GM23248 (cell line): ENCODE results near the gene TMCO4. TPM values are rescaled to one million over a fixed set of nuclear protein-coding genes. Genes with fewer than 3 reads are reported as not detected.

Source experiments
- DNase-seq: peaks from one replicate; pipeline ENCODE4 v3.0.0-alpha.2; 2015
- H2AFZ ChIP-seq: fragments of 200-600 bp; sonication (generic); 2 replicates; pipeline ENCODE4 v1.6.1; 2016; ENCODE audit warnings: antibody characterized with exemption
- H3F3A ChIP-seq: fragments of 200-600 bp; sonication (generic); 2 replicates; pipeline ENCODE4 v1.6.1; 2016; ENCODE audit warnings: mild to moderate bottlenecking, antibody characterized with exemption, mixed run types; ENCODE audit not compliant: insufficient read depth
- H3K27ac ChIP-seq: fragments of 200-600 bp; sonication (generic); 2 replicates; pipeline ENCODE4 v1.5.1; 2016; ENCODE audit warnings: mild to moderate bottlenecking
- H3K27me3 ChIP-seq: fragments of 200-600 bp; sonication (generic); replicated peaks from 2 replicates; pipeline ENCODE4 v1.6.1; 2016; ENCODE audit warnings: mild to moderate bottlenecking; ENCODE audit not compliant: insufficient read depth
- H3K36me3 ChIP-seq: fragments of 200-600 bp; sonication (generic); 2 replicates; pipeline ENCODE4 v1.6.1; 2016; ENCODE audit warnings: low read depth, mild to moderate bottlenecking
- H3K4me1 ChIP-seq: fragments of 200-600 bp; sonication (generic); 2 replicates; pipeline ENCODE4 v1.6.1; 2016; ENCODE audit warnings: mild to moderate bottlenecking; ENCODE audit not compliant: insufficient read depth
- H3K4me2 ChIP-seq: fragments of 200-600 bp; sonication (generic); one replicate; pipeline ENCODE4 v1.6.1; 2016; ENCODE audit warnings: mild to moderate bottlenecking; ENCODE audit not compliant: unreplicated experiment
- H3K4me3 ChIP-seq: fragments of 200-600 bp; sonication (generic); 2 replicates; pipeline ENCODE4 v1.5.1; 2016; ENCODE audit warnings: mild to moderate bottlenecking
- H3K79me2 ChIP-seq: fragments of 200-600 bp; sonication (generic); 2 replicates; pipeline ENCODE4 v1.6.1; 2016; ENCODE audit warnings: mild to moderate bottlenecking; ENCODE audit not compliant: insufficient read depth
- H3K9ac ChIP-seq: fragments of 200-600 bp; sonication (generic); 2 replicates; pipeline ENCODE4 v1.6.1; 2016; ENCODE audit warnings: mild to moderate bottlenecking
- H3K9me2 ChIP-seq: fragments of 200-600 bp; sonication (generic); 2 replicates; pipeline ENCODE4 v1.6.1; 2016; ENCODE audit warnings: mixed run types, mild to moderate bottlenecking, moderate library complexity; ENCODE audit not compliant: insufficient read depth
- H3K9me3 ChIP-seq: fragments of 200-600 bp; sonication (generic); one replicate; pipeline ENCODE4 v1.6.1; 2017; ENCODE audit warnings: low read depth
- H4K20me1 ChIP-seq: fragments of 200-600 bp; sonication (generic); 2 replicates; pipeline ENCODE4 v1.6.0; 2016; ENCODE audit not compliant: insufficient read depth
- EZH2 ChIP-seq: fragments of 200-600 bp; sonication (generic); IDR thresholded peaks from 2 replicates; pipeline ENCODE4 v1.6.1; 2018; ENCODE audit warnings: antibody characterized with exemption, mild to moderate bottlenecking; ENCODE audit not compliant: insufficient read depth, poor library complexity, severe bottlenecking
- EZH2phosphoT487 ChIP-seq: fragments of 200-600 bp; sonication (generic); IDR thresholded peaks from 2 replicates; pipeline ENCODE4 v1.6.1; 2018; ENCODE audit warnings: antibody characterized with exemption, moderate library complexity, mild to moderate bottlenecking, low read depth; ENCODE audit not compliant: insufficient read depth
- WGBS, 2 experiments: methylation state at CpG; one replicate each; pipeline ENCODE4 v1.1.6; 2015 to 2017; ENCODE audit warnings: low lambda C conversion rate in 2 of 2, low coverage in 1 of 2; ENCODE audit errors: missing lambda C conversion rate in 2 of 2; 5-methylcytosine and 5-hydroxymethylcytosine counted together
- in situ Hi-C: fragments of 300-500 bp; cut with MboI; formaldehyde crosslinking; loops from 2 replicates; pipeline ENCODE4 v1.15.0; 2020
- polyA plus RNA-seq: library from polyadenylated mRNA; unstranded; fragments of >200 nt; fragmentation: Nextera tagmentation; extraction: Ambion mirVana; gene quantifications from 2 replicates; pipeline ENCODE4 v1.2.1, GENCODE V29; 2016
- total RNA-seq: library from RNA; depleted of rRNA; stranded (reverse); fragments of >200 nt; shearing (Covaris generic); gene quantifications from 2 replicates; pipeline ENCODE4 v1.2.3, GENCODE V29; 2014

The TMCO4 gene
- total and polyA plus RNA-seq, 2 experiments from 2014 or later: 10.5 to 24.5 TPM

- H3K27ac ChIP-seq: peak overlapping the region; percentile 42
- H4K20me1 ChIP-seq: no peaks in the 10 kb centered on the region
- no peaks in the 10 kb centered on the region for H3K27me3 ChIP-seq
- H3K4me2 ChIP-seq: no peak overlapping the region
- in situ Hi-C loops: no loop called here
- H3K4me3 ChIP-seq: no peak overlapping the region
- peaks cover 14% of the 10 kb centered on the region for H3K4me1 ChIP-seq
- TF ChIP-seq EZH2phosphoT487 (no peak), EZH2 (no peak)
- no peak overlapping the region for H3K9ac ChIP-seq
- no peak for DNase-seq
- no peaks in the 10 kb centered on the region for H3F3A ChIP-seq
- H3K9me3 ChIP-seq: no peaks in the 10 kb centered on the region
- WGBS, 2 experiments: 95 to 100% methylated on average over 1 of the region's 1 CpG
- H3K36me3 ChIP-seq: no peaks in the 10 kb centered on the region
- no peaks in the 10 kb centered on the region for H3K9me2 ChIP-seq
- H2AFZ ChIP-seq: no peak overlapping the region
- H3K79me2 ChIP-seq: no peaks in the 10 kb centered on the region
Measured at GRCh38 chr1:19749685-19750084, 50.0 kb downstream of the TMCO4 start.

GRCh38 chr1:19747761-19748160 lies 52.0 kb downstream of the TMCO4 start:
- Histone ChIP-seq H3K79me2 (no peaks in the 10 kb centered on the region), H3K4me3 (no peak overlapping the region), H4K20me1 (no peaks in the 10 kb centered on the region), H2AFZ (no peak overlapping the region), H3K27ac (no peak overlapping the region), H3K9me3 (no peaks in the 10 kb centered on the region), H3F3A (no peaks in the 10 kb centered on the region), H3K4me2 (no peak overlapping the region), H3K9ac (no peak overlapping the region), H3K27me3 (no peaks in the 10 kb centered on the region), H3K4me1 (peaks cover 14% of the 10 kb centered on the region), H3K9me2 (no peaks in the 10 kb centered on the region), H3K36me3 (no peaks in the 10 kb centered on the region)
- in situ Hi-C loops: no loop called here
- WGBS, 2 experiments: 44 to 56% methylated on average over 1 of the region's 1 CpG
- no peak for DNase-seq
- TF ChIP-seq EZH2: no peak
- TF ChIP-seq EZH2phosphoT487: no peak

GRCh38 chr1:19744886-19745285 lies 54.8 kb downstream of the TMCO4 start:
- H3K4me2 ChIP-seq: no peak overlapping the region
- TF ChIP-seq EZH2 (no peak), EZH2phosphoT487 (no peak)
- H3K4me3 ChIP-seq: no peak overlapping the region
- H3K79me2 ChIP-seq: no peaks in the 10 kb centered on the region
- no peaks in the 10 kb centered on the region for H3K36me3 ChIP-seq
- H3K9ac ChIP-seq: no peak overlapping the region
- WGBS, 2 experiments: 100% methylated on average over 1 of the region's 1 CpG
- no peak overlapping the region for H2AFZ ChIP-seq
- no peaks in the 10 kb centered on the region for H4K20me1 ChIP-seq
- no peaks in the 10 kb centered on the region for H3K27me3 ChIP-seq
- H3K27ac ChIP-seq: no peak overlapping the region
- H3K4me1 ChIP-seq: no peaks in the 10 kb centered on the region
- H3F3A ChIP-seq: no peaks in the 10 kb centered on the region
- no peaks in the 10 kb centered on the region for H3K9me2 ChIP-seq
- DNase-seq: no peak
- in situ Hi-C loops: no loop called here
- H3K9me3 ChIP-seq: no peaks in the 10 kb centered on the region

- no peak overlapping the region for H3K4me3 ChIP-seq
- no peaks in the 10 kb centered on the region for H4K20me1 ChIP-seq
- in situ Hi-C loops: no loop called here
- no peak overlapping the region for H3K27ac ChIP-seq
- H3K9me3 ChIP-seq: no peaks in the 10 kb centered on the region
- peak; percentile 27 for DNase-seq
- H3K9me2 ChIP-seq: no peaks in the 10 kb centered on the region
- no peak overlapping the region for H3K4me2 ChIP-seq
- no peak overlapping the region for H2AFZ ChIP-seq
- H3K9ac ChIP-seq: no peak overlapping the region
- H3K4me1 ChIP-seq: no peaks in the 10 kb centered on the region
- H3K36me3 ChIP-seq: no peaks in the 10 kb centered on the region
- no peaks in the 10 kb centered on the region for H3K27me3 ChIP-seq
- TF ChIP-seq EZH2: no peak
- TF ChIP-seq EZH2phosphoT487: no peak
- no peaks in the 10 kb centered on the region for H3F3A ChIP-seq
- H3K79me2 ChIP-seq: no peaks in the 10 kb centered on the region
- WGBS, 2 experiments: 85 to 94% methylated on average over 4 of the region's 4 CpGs
Measured at GRCh38 chr1:19744335-19744743, 55.4 kb downstream of the TMCO4 start.

- no peak for DNase-seq
- Histone ChIP-seq H3K9ac (no peak overlapping the region), H3K79me2 (no peaks in the 10 kb centered on the region), H3K9me2 (no peaks in the 10 kb centered on the region), H4K20me1 (no peaks in the 10 kb centered on the region), H3F3A (no peaks in the 10 kb centered on the region), H3K36me3 (no peaks in the 10 kb centered on the region), H3K27ac (no peak overlapping the region), H3K4me1 (no peaks in the 10 kb centered on the region), H3K9me3 (no peaks in the 10 kb centered on the region), H3K4me2 (no peak overlapping the region), H3K27me3 (no peaks in the 10 kb centered on the region), H2AFZ (no peak overlapping the region), H3K4me3 (no peak overlapping the region)
- TF ChIP-seq EZH2: no peak
- in situ Hi-C loops: no loop called here
- WGBS, 2 experiments: 94 to 98% methylated on average over 9 of the region's 9 CpGs
Measured at GRCh38 chr1:19743793-19744192, 55.9 kb downstream of the TMCO4 start.
